HG02852 (cell line): Measurements from ENCODE around the gene FATE1.

Experiments used
- ATAC-seq: cut with Tn5 transposase; IDR thresholded peaks from one replicate; pipeline ENCODE4 v1.9.1; 2021; ENCODE audit warnings: mild to moderate bottlenecking, moderate library complexity; ENCODE audit not compliant: unreplicated experiment

Gene FATE1

DNA sequence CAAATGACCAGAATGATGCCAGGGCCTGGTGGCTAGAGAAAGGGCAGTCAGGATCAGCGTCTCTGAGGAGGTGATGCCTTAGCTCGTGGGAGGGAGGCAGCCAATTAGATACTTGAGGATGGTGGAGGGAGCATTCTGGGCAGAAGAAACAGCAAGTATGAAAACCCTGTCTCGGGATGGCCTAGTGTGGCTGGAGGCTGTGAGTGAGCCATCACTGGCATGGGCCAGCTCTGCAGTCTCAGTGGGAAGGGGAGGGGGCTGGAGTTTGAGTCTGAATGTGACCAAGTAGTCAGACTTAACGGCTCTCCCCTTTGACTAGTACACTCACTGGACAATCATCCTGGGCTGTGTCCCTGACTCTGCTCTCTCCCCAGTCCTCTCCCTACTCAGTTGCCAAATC is 25.8 kb downstream of the FATE1 start:
- no peak for ATAC-seq

DNA sequence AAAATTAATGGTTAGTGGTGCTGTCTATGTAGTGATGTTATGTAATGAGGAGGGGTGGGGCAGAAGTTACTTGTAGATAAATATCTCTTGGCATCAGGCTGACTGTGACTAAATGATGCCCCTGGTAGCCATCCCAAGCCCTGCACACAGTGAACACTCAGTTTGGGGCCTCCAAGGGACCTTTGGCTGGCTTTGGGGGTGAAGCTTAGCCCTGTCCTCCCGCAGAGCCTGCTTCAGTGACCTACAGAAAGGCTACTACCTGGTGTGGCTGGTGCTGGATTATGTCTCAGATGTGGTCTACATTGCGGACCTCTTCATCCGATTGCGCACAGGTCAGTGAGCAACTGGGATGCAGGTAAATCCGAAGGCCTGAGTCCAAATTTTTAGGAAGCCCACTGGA is 26.5 kb downstream of the FATE1 start:
- no peak for ATAC-seq

DNA sequence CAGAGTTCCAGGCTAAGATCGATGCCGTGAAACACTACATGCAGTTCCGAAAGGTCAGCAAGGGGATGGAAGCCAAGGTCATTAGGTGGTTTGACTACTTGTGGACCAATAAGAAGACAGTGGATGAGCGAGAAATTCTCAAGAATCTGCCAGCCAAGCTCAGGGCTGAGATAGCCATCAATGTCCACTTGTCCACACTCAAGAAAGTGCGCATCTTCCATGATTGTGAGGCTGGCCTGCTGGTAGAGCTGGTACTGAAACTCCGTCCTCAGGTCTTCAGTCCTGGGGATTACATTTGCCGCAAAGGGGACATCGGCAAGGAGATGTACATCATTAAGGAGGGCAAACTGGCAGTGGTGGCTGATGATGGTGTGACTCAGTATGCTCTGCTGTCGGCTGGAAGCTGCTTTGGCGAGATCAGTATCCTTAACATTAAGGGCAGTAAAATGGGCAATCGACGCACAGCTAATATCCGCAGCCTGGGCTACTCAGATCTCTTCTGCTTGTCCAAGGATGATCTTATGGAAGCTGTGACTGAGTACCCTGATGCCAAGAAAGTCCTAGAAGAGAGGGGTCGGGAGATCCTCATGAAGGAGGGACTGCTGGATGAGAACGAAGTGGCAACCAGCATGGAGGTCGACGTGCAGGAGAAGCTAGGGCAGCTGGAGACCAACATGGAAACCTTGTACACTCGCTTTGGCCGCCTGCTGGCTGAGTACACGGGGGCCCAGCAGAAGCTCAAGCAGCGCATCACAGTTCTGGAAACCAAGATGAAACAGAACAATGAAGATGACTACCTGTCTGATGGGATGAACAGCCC is 28.0 kb downstream of the FATE1 start:
- no peak for ATAC-seq

DNA sequence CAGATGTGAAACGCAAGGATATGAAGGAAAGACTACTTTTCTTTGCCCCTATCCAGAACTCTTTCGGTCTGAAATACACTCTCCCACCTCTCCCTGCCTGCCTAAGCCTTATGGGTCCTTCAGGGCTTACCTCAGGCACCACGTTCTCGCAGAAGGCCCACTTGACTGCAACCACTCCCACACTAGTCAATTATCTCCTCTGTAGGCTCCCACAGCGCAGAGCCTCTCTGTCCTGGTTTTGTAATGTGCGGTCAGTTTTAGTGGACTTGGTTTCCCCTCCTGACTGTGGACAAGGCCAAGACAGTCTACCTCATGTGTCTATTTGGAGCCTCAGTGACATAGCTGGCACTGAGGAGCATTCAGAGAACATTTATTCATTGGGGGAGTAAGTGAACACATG is 29.8 kb downstream of the FATE1 start:
- no peak for ATAC-seq

DNA sequence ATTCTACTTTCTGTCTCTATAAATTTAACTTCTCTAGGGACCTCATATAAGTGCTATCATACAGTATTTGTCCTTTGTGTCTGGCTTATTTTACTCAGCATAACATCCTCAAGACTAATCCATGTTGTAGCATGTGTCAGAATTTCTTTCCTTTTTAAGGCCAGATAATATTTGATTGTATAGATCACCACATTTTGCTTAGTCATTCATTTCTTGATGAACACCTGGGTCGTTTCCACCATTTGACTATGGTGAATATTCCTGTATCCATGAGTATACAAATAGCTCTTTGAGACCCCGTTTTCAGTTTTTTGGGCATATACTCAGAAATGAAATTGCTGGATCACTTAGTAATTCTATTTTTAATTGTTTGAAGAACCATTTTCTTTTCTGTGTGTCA is 30.7 kb downstream of the FATE1 start:
- ATAC-seq = no peak

DNA sequence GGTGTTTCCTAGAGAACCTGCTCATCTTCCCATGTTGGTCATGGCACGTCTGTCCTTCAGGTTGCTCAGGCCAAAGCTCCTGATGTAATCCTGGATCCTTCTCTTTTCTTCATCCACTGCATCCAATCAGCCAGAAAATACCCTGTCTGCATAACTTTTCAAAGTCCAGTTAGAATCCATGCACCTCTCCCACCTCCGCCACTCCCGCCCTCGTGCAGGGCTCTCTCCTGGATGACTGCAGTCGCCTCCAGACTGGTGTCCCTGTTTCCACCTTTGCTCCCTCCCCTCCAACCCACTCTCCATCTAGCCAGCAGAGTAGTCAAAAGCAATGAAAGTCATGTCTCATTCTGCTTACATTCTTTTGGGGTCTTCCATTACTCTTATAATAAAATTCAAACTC is 34.7 kb downstream of the FATE1 start:
- no peak for ATAC-seq

DNA sequence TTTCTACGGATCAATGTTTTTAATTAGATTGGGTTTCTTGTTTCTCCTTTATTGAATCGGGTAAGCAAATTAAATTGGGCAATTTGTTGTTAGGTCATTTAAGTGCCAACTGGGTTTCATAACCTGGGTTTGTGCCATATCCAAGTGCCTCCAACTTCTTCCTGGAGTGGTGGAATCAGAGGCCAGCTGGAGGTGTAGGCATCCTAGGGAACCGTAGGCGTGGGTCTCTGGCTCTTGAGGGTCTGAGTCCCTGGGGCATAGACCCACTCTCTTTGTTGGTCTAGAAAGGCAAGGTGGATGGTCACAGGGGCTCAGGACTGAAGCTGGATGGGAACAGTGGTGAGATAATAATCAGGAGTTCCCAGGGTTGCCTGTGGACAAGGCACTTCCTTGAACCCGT is 37.0 kb downstream of the FATE1 start:
- ATAC-seq = no peak

DNA sequence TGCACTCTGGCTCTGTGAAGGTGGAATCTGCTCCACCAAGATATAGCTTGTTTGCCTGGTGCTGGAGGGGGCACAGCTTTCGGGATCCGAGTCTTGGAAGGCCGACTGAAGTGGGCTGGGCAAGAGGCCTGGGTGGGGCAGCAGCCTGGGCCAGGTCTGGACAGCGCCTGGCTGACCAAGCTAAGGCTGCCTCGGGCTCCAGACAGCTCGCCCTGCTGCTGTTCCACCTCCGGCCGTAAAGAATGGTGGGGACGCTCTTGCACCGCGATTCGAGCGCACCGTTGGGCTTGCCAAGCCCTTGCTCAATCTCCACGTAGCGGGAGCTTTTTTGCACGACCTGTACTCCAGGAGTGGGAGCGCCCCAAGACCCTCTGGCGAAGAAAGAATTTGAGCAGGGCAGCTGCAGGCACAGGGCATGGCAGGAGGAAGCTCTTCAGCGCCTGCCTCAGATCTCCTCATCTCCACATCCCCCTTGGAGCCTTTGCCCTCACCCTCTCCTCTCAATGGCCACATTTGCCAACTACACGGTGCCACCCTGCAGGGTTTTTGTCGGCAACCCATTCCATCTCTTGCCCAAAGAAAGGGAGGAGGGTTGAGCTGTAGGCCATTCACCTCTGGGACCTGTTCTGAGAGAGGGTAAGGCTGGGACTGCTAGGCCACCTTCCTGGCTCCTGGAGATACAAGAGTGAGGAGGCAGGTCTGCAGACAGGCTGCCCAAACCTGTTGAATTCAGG is 37.6 kb downstream of the FATE1 start:
- peak; percentile 82 for ATAC-seq

DNA sequence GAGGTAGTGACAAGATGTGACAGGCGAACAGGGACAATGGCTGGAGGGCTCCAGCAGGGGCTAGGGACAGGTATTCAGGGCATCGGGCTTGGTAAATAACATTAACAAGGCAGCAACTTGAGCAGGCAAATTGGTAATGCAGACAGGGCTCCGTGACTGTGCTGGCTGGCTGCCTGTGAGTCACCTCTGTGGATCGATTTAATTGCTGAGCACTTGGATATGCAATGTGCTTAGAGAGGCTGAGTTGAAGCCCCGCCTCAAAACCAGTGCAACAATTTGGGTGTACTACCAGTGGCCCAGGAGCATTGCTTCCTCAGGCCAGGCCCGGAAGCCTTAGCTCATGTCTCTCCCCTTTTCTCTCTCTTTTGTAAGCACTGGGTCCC is 38.2 kb downstream of the FATE1 start:
- ATAC-seq = no peak

DNA sequence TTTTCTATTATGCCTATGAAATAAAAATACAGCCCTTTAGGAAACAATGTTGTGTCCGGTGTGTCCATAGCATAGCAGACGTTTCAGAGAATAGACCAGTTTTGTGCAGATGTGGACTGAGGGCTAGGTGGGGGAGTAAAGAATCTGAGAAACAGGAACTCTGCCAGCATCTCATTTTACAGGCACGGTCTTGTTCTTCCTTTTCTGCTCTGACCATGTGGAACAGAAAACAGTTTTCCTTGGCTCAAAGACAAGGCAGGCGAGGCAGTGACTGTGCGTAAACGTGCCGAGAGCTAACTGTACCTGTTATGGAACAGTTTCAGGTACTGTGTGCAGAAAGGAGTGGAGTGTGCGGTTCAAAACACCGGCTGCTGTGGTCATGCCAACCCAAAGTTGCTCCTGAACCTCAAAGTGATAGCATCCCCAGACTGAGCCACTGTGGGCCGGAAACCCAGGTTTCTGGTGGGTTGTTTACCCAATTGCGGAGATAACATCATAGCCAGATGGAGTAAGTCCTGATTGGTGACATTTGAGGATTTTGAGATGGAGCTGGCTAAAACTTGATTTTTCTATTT is 38.9 kb downstream of the FATE1 start:
- ATAC-seq = no peak

DNA sequence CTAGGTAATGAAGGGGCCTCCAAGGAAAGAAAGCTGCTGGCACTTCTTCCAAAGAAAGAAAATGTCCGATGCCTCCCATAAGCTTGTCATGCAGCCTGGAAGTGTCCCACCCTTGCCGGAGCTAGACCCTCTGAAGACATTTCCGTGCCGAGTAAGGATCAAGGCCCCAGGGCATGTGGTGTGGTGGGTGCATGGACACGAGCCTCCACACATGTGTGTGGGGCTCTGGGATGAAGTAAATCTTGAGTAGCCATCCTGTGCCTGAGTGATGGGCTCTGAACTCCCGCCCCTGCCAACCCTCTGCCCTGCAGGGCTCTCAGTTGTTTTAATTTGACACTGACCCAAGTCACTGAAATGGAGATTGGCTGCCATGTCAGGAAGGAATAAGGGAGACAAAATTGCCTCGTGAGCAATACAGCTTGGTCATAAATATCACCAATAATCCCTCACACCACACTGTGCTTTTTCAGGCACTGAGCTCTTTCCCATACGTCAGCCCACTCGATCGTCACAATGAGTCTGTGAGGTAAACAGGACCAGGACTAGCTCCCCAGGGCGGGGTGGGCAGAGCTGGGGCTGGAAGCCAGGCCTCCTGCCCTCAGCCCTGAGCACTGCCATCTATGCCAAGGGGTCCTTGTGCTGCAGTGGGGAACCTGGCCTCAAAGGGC is 43.3 kb downstream of the FATE1 start:
- ATAC-seq = no peak

DNA sequence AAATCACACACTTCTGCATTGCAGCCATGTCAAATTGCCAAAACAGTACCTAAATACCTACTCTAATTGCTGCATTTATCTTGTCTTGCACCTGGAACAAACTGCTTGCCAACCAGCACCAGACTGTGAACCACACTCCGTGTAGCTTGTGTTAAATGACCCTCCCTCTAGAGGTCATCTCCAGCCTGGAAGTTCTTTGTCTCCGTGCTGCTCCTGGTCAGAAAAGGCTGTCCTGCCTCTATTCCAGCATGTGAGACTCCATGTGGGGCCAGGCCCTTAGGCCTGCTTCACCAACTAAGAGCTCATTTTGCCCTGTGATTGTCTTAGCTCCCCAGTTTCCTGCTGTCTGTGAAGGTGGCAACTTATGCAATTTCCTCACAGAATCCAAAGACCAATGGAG is 47.0 kb downstream of the FATE1 start:
- ATAC-seq = no peak

DNA sequence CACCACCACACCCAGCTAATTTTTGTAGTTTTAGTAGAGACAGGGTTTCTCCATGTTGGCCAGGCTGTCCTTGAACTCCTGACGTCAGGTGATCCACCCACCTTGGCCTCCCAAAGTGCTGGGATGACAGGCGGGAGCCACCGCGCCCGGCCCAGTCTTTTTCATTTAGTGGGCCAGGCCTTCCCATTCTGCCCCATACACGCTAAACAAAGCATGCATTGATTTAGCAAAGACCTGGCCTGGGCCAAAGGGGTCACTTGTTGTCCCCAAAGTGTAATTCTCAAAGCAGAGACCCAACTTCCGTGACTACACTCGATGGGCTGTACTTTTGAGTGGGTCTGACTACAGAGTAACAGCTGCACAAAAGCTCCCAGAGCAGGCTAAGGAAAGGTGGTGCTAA is 47.9 kb downstream of the FATE1 start:
- ATAC-seq = no peak

DNA sequence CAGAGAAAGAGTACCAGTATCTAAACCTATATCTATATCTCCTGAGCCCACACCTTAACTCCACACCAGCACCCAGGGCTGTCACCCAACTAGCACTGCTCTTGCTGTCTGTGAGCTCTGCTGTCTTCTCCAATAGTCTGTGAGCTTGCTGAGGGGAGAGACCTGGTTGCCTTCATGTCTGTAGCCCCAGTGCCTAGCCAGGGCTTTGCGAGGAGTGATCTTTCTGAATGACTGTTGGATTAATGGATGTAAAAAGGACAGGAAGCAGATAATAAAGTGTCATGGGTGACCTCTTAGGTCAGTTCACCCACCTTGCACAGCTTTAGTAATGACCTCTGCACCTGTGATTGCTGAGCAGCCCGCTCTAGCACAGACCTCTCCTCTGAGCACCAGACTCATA is 49.2 kb downstream of the FATE1 start:
- no peak for ATAC-seq

DNA sequence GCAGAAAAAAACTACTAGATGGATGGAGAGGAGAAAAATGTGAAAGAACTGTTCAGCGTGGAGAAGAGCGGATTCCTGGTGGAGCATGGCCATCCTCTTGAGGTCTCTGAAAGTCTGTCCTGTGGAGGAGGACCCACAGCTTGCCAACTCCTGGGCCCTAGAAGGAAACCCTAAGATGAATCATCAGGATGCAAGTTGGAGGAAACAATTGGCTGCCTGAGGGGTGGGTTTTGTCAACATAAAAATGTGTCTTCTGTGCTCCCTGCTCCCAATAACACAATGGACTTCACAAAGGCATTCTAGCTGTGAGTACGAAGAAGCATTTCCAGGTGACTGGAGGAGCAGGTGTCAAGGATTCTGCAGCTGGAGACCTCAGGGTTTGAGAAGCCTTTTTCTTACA is 55.9 kb downstream of the FATE1 start:
- no peak for ATAC-seq
